SW480 (cell line): ENCODE data around the gene NFIA.

Experiments used
- DNase-seq: peaks from one replicate; pipeline ENCODE4 v3.0.0-alpha.2; 2016; ENCODE audit warnings: low spot score

The NFIA gene

GRCh38 chr1:61370177-61370912 lies 288.0 kb downstream of the NFIA start:
- DNase-seq = no peak

DNA sequence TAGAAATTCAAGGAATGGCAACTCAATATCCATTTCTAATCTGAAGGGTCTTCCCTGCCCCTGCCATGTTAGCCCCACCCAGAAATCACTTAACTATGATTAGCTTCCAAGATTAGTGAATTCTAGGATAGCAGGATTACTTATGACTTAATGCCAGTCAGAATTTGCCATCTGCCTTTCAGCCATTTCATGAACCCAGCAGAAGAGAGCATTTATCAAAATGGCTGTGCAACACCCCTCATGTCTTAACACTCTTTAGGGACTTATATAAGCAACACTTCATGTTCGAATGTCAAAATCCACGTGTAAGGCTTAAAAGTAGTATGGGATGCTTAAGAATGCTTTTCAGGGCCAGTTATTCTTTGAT lies 288.5 kb downstream of the NFIA start:
- DNase-seq = no peak

DNA sequence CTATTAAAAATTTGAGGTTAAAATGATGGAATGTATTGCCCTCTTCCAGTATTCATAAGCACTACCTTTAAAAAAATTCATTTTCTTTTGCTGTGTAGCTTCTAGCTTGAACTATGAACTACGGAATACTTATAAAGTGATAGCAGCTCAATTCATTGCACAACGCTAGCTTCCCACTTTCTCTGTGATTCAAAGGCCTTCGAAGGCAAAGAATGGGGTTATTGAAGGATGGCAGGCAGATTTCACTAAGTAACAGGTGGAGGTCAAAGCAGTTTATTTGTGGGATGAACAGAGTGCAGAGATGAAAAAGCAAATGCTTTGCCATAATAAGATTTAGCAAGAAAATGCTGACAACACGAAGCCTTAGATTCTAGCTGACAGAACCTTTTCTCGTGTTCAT lies 290.6 kb downstream of the NFIA start:
- DNase-seq = no peak

DNA sequence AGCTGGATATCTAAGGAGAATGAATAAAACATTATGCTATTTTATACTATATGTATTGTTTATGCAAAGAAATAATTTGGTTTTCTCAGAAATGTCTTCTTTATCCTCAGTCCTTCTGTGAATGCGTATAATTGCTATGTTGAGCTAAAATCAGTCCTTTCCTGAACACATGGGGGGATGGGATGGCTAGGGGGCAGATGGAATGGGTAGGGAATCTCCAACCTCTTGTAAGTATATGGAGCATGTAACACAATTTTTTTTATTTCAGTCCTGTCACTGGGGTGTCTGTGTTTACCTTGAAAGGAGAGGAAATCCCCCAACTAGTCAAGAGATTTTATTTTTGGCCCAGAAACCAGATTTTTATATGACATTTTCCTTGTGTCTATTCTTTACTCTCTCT lies 291.8 kb downstream of the NFIA start:
- DNase-seq = no peak

DNA sequence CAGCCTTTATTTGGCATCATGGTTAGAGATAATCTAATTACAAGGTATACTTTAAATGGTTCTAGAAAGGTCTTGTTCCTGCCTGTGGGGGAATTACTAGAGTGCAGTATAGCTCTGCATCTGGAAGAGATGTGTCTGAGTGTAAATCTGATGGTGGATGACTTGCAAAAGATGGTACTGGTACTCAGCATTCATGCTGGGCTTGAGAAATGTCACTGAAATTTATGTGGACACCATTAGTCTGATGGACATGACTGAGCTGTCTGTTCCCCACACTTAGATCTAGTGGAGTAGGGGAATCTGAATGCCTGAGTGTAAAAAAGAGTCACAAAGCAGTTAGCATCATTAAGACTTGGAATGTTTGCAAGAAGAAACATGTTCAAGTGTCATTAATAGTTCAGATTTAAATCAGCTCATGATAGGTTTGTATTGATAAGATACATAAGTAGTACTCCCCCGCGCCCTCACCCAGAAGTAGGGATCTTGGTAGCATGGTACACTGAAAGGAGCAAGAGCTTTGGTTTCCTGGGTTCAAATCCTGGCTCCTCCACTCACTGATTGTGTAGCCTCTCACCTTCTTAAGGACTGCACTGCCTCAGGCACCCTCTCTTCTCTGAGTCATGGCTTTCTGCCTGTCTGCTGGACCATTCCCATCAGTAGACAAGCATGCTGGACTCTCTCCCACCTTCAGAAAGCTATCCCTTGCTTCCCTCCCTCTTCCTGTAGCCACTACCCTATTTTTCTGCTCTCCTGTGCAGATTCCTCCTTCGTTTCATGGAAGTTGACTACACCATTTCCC lies 292.9 kb downstream of the NFIA start:
- no peak for DNase-seq

GRCh38 chr1:61376151-61376550 lies 293.8 kb downstream of the NFIA start:
- DNase-seq = no peak

DNA sequence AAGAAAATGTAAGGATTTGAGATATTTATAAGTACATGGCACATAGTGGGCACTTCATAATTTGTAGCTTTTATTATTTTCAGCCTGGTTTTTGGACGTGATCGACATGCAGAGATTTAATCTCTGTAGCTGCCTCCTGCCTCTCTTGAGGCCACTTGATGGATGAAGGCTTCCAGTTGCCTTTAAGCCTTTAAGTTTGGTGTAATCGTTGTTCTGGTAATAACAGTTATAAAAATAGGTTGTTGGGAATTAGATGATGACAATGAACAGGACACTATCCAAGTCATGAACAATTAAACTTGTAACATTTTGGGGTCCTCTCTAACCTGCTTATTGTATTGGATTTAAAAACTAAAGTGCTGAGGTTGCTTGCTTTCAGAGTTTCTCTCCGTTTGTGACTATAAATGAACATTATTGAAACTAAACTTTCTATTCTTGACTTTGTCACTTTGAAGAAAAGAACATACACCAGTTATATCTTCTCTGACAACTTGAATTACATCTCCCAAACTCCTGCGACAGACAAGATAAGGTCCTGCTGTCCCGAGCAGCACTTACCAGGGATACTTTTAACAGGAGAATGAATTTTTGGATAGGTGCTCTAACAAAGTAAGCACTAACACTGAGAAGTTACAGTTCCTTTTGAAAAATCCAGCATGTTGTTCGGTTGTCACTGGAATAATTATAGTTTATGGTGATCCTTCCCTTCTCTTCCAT lies 295.0 kb downstream of the NFIA start:
- DNase-seq = no peak

DNA sequence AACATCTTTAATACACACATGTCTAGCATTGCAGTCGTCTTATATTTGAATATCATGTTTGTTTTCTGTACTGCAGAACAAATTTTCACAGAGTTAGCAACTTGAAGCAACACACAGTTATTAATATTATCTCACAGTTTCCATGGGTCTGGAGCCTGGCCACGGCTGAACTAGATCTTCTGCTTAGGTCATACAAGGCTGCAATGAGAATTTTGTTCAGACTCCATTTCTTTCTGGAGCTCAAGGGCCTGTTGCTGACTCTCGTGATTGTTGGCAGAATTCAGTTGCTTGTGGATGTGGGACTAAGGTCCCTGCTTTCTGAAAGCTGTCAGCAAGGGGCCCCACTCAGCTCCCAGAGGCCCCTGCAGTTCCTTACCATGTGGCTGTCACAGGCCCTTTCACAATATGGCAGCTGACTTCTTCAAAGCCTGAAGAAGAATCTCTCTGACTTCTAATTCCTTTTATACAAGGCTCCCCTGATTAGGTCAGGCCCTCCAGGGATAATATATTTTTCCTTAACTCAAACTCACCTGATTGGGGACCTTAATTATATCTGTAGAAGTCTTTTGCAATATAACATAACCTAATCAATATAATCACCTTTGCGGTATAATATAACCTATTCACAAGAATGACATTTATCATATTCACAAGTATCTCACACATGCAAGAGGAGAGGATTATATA lies 296.3 kb downstream of the NFIA start:
- no peak for DNase-seq

DNA sequence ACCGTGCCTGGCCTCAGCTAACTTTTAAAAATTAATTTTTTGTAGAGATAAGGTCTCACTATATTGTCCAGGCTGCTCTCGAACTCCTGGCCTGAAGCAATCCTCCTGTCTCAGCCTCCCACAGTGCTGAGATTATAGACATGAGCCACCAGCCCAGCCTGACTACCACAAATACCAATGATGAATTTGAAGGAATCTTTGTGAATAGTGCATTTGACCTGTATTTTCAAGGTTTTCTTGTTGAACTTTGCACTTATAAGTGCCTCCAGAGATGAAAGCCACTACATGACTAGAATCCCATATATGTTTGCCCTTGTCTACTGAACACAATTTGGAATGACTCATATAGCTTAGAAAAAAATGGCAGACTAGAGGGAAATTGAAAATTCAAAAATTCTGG lies 297.3 kb downstream of the NFIA start:
- DNase-seq = no peak

- DNase-seq = no peak
These were observed 298.2 kb downstream of the NFIA start for GRCh38 chr1:61380561-61380960.

DNA sequence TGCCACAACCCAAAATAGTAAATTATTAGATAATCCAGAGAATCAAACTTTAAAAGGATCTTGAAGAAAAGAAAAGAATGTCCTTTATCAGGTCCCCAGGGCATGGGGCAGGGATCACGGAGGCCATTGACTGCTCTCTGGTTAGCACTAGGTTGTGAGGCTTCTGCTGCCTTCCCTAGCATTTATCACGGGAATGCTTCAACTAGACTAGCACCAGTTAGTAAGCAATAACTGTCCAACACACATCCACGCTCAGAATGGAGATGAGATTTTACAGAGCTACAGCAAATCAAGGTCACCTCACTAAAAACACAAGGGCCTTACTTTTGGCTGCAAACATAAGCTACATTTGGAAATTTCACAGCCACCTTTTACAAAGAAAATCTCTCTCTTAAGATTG lies 304.0 kb downstream of the NFIA start:
- no peak for DNase-seq

GRCh38 chr1:61386770-61387169 lies 304.4 kb downstream of the NFIA start:
- DNase-seq = no peak

GRCh38 chr1:61387829-61388228 lies 305.5 kb downstream of the NFIA start:
- no peak for DNase-seq

DNA sequence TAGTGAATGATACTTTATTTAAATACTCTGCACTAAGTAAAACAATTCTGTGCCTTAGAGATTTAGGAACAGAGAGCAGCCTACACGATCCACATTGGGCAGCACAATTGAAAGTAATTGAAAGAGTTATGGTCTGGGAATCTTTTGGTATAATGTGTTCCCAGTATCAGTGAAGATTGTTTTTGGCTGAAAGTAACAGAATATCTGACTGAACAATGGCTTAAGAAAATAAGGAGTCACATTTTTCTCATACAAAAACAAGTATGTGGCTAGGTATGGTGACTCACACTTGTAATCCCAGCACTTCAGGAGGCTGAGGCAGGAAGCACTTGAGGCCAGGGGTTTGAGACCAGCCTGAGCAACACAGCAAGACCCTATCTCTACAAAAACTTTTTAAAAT lies 306.2 kb downstream of the NFIA start:
- no peak for DNase-seq

DNA sequence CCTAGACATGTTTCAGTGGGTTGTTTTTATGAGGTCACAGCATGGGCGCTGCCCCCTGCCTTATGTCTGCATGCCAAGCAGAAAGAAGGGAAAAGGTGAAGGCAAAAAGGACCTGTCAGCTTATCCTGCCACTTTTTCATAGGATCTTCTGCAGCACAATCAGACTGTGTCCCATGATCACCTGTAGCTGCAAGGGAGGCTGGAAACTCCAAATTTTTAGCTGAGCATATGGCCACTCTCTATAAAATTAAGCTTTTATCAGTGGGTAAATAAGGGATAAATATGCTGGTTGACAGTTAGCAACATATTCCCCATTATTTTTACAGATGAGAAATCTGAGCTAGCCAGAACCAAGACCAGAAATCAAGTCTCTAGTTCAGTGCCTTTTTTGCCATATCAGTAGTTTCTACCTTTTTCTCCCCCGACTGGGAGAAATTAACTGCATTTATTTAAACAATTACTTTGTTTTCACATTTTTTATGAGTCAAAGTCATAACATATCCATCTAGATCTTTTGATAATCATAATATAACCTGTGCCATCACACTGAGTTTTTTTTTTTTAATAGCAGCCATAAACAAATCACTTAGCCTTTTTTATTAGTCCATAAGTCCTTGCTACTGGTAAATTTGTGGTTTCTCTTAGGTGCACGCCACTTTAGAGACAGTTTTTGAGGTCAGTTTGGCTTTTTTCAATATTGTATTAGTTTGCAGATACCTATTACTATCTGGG lies 307.0 kb downstream of the NFIA start:
- no peak for DNase-seq

DNA sequence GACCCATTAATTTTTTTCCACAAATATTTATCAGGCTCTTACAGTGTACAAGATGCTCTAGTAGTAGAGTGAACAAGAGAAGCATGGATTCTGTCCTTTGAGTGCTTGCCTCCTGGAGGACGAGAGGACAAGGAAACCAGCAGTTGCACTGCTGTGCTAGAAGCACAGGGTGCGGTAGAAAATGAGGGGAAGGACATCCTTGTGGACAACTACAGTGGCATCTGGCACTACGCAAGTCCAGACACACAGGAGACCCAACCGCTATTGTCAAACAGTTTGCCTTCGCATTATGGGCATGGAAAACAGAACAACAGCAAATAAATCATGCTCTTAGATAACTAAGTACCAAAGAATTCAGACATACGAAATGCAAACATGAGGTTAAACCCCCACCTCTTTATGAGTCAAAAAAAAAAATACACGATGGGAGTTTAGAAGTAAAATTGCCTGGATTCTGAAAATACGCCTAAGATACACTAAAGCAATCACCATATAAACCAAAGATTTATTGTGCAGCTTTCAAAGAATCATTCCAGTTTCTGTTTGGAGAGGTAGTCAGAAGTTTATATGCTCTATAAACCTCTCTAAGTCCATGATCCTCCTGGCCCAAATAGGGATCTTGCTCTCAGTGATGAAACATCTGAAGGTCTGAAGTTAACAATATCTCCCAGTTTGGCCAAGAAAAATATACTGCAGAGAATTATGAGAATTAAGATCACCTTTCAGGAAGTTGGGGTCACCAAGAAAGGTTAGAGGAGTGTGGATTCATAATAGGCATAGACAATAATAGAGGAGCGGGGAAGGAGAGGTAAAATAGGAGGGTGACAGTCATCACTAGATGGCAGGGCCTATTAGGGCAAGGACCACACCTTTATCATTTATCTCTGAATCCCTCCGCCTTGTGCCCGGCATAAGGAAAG lies 307.8 kb downstream of the NFIA start:
- DNase-seq = no peak

DNA sequence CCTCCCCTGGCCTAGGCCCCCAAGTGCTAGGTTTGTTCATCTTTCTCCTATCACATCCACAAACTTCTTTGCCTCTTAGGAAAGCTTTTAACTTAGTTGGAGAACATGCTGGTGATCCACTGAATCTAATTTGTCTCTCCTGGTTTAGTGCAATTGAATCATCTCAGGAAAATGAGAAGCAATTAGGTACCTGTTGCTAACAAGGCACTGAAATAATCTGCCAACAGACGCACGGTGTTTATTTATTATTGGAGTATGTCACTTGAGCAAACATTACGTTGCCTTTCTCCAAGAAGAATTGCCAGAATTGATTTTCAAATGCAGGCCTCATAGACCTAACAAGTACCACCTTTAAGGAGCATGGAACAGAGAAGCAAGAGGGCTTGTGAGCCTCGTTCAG lies 309.4 kb downstream of the NFIA start:
- no peak for DNase-seq

DNA sequence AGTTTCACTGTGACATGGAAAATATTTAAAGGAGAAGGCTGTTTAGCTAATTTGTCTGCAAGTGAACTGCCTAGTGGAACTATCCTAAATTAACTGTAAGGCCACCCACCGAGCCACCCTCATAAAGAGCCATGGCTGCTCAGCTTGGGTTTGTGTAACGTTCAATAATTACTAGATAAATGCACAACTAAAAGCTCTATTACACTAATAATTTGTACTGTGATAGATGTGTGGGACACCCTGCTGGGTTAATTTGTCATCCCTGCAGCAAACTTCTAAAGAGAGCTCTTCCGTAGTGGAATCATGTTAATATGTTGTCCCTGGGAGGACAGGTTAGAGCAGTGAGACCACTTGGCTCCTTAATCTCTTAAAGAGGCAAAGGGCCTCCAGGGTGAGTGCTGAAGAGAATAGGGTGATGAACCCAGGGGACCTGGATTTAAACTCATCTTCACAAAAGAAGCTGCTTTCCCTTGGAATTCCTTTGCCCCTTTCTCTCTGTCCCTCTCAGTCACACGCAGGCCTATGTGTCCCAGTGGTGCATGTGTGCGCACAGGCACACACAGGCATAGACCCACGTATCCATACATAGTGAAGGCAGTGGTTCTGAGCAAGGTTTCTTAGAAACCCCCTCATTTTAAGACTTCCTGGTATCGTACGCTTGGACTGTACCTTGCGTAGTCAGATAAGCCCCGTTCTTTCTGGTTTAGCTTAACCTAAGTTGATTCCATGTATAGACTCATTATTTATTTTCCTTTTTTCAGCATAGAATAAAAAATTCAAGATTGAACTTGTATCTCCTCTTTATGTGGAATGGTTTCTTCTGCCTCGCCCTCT lies 310.3 kb downstream of the NFIA start:
- no peak for DNase-seq

DNA sequence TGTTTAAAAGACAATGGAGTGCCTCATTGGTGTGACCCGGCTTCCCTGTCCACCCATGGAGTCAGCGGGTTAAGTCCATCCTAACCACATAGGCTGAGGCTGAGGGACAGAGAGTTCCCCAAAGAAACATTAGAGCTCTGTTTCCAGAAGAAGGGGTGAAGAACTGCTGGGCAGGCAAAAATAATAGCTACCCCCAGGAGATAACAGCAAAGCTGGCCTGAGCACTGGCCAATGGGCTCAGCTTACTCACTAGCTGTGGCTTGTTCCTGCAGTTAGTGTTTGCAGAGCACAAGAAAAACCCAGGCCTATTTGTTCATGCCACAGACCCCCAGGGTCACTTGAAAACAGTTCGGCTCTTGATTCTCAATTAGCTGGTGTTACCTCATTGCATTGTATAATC lies 311.2 kb downstream of the NFIA start:
- no peak for DNase-seq
